HepG2 (cell line): ENCODE measurements around the gene MOSPD2. TPM values are rescaled to one million over a fixed set of nuclear protein-coding genes. Genes with fewer than 3 reads are reported as not detected.

Experiments used
- ATAC-seq: fragments of 200-7000 bp; cut with Tn5 transposase; 3 replicates; pipeline ENCODE4 v1.9.1; 2020; ENCODE audit warnings: mild to moderate bottlenecking, moderate library complexity
- BruUV-seq: library from RNA; stranded (reverse); fragments of 400-500 nt; replicated peaks from 2 replicates; lab custom pipeline; 2021; lab: Mats Ljungman, UMichigan
- CTCF ChIA-PET: fragments of 300-600 bp; formaldehyde crosslinking; extraction: SDS; loops from one replicate; lab custom pipeline; 2021; ENCODE audit warnings: low total read pairs, inconsistent platforms, low intra/inter-chr PET ratio; lab: Yijun Ruan, JAX
- POLR2A ChIA-PET: fragments of 350-600 bp; sonication (Branson Sonifier 250); formaldehyde crosslinking; loops from one replicate; lab custom pipeline; 2020; ENCODE audit warnings: antibody characterized with exemption, inconsistent platforms; lab: Yijun Ruan, JAX
- DNase-seq: peaks from one replicate; pipeline ENCODE4 v3.0.0-alpha.2; 2015; ENCODE audit warnings: low spot score
- FAIRE-seq: peaks from 3 replicates; lab custom pipeline; 2011; peaks lifted over from hg19 to GRCh38; lab: Jason Lieb, UNC
- H2AFZ ChIP-seq: one replicate; pipeline ENCODE4 v1.6.1; 2011; ENCODE audit warnings: low read length, inconsistent platforms
- H3K27ac ChIP-seq: fragments of 300-600 bp; 3 replicates; pipeline ENCODE4 v1.8.0; 2011; ENCODE audit warnings: mixed run types, mild to moderate bottlenecking, mixed read lengths, low read length, inconsistent platforms; ENCODE audit not compliant: insufficient read depth; ENCODE audit errors: extremely low read length
- H3K27me3 ChIP-seq, 2 experiments: fragments of 200-600 bp in 1 of 2; 2 replicates in 1 of 2; 3 replicates in 1 of 2; pipeline versions ENCODE4 v1.6.0 to v1.8.0; 2011; ENCODE audit warnings: low read length in 2 of 2, mild to moderate bottlenecking in 2 of 2, moderate library complexity in 2 of 2, inconsistent platforms in 1 of 2; ENCODE audit not compliant: insufficient read depth in 2 of 2, control insufficient read depth in 1 of 2
- H3K36me3 ChIP-seq, 2 experiments: fragments of 200-600 bp in 1 of 2; replicated peaks in 1 of 2; 2 replicates in 1 of 2; 3 replicates in 1 of 2; pipeline versions ENCODE4 v1.5.1 to v1.8.0; 2011; ENCODE audit warnings: low read length in 2 of 2, inconsistent platforms in 1 of 2; ENCODE audit not compliant: insufficient read depth in 2 of 2, control insufficient read depth in 1 of 2
- H3K4me1 ChIP-seq: 2 replicates; pipeline ENCODE4 v1.5.1; 2012; ENCODE audit warnings: low read length, inconsistent platforms; ENCODE audit not compliant: insufficient read depth
- H3K4me2 ChIP-seq: 2 replicates; pipeline ENCODE4 v1.6.0; 2011; ENCODE audit warnings: low read depth, low read length, inconsistent platforms
- H3K4me3 ChIP-seq, 3 experiments: fragments of 200-600 bp in 1 of 3; sonication (generic), shearing (Covaris generic) in 1 of 3; replicated peaks in 1 of 3; 2 replicates each; pipeline ENCODE4 v1.5.1; 2011 to 2016; ENCODE audit warnings: low read length in 3 of 3, inconsistent platforms in 2 of 3, low read depth in 2 of 3, mild to moderate bottlenecking in 2 of 3, control low read depth in 1 of 3, mixed read lengths in 1 of 3; ENCODE audit not compliant: insufficient read depth in 1 of 3
- H3K79me2 ChIP-seq: one replicate; pipeline ENCODE4 v1.6.1; 2011; ENCODE audit warnings: low read length, inconsistent platforms; ENCODE audit not compliant: insufficient read depth
- H3K9ac ChIP-seq: 2 replicates; pipeline ENCODE4 v1.6.0; 2011; ENCODE audit warnings: mild to moderate bottlenecking, low read depth, low read length, inconsistent platforms; ENCODE audit not compliant: insufficient read depth
- H3K9me3 ChIP-seq: 2 replicates; pipeline ENCODE4 v1.5.1; 2012; ENCODE audit warnings: mild to moderate bottlenecking, low read length
- H4K20me1 ChIP-seq: 2 replicates; pipeline ENCODE4 v1.6.0; 2011; ENCODE audit warnings: inconsistent platforms, mild to moderate bottlenecking, low read length, moderate library complexity; ENCODE audit not compliant: insufficient read depth
- JUND ChIP-seq: sonication (generic); formaldehyde crosslinking; IDR thresholded peaks from 2 replicates; pipeline ENCODE4 v1.8.0; 2022; ENCODE audit warnings: mild to moderate bottlenecking, missing genetic modification reagents
- KDM5A ChIP-seq: fragments of 200-600 bp; sonication (generic); IDR thresholded peaks from 2 replicates; pipeline ENCODE4 v1.7.0; 2018; ENCODE audit warnings: antibody characterized with exemption, mild to moderate bottlenecking, low read length, borderline replicate concordance
- NCOA5 ChIP-seq: sonication (generic); formaldehyde crosslinking; IDR thresholded peaks from 2 replicates; pipeline ENCODE4 v1.4.0; 2020; ENCODE audit warnings: missing genetic modification reagents
- NKX3-1 ChIP-seq: sonication (generic); formaldehyde crosslinking; IDR thresholded peaks from 2 replicates; pipeline ENCODE4 v1.5.0; 2020; ENCODE audit warnings: missing genetic modification reagents
- ZNF282 ChIP-seq: fragments of 450-650 bp; IDR thresholded peaks from 2 replicates; pipeline ENCODE4 v1.6.1; 2018; ENCODE audit not compliant: partially characterized antibody
- ZNF318 ChIP-seq: sonication (generic); formaldehyde crosslinking; IDR thresholded peaks from 2 replicates; pipeline ENCODE4 v1.4.0; 2020; ENCODE audit warnings: mild to moderate bottlenecking, missing genetic modification reagents
- WGBS: methylation state at CpG from one replicate; pipeline ENCODE4 v1.1.6; 2017; ENCODE audit warnings: low lambda C conversion rate; 5-methylcytosine and 5-hydroxymethylcytosine counted together
- in situ Hi-C: cut with HindIII; loops from 2 replicates; pipeline ENCODE4 v1.10.0; 2017; ENCODE audit warnings: low pct_unique_long_range_greater_than_20kb; ENCODE audit not compliant: extremely low pct_ligation_motif_present
- intact Hi-C: fragments of 100-400 bp; cut with micrococcal nuclease; formaldehyde crosslinking; loops from one replicate; pipeline ENCODE4 v1.10.0; 2022; ENCODE audit not compliant: unreplicated experiment
- polyA plus RNA-seq, 8 experiments: library from polyadenylated mRNA; depleted of rRNA in 3 of 8; stranded (reverse) in 7 of 8; unstranded in 1 of 8; fragments of >200 nt; fragmentation: Illumina TruSeq in 4 of 8; extraction: Trizol in 4 of 8; gene quantifications; 2 replicates each; pipeline versions ENCODE4 v1.2.1 to v1.2.3, GENCODE V29; 2011 to 2016; ENCODE audit warnings: low read depth in 4 of 8, missing spikeins in 1 of 8, mixed read lengths in 1 of 8; ENCODE audit not compliant: insufficient read depth in 1 of 8
- total RNA-seq, 5 experiments: library from RNA; depleted of rRNA; stranded (reverse); fragments of >200 nt; fragmentation: Illumina TruSeq; extraction: Trizol; gene quantifications; 2 replicates each; pipeline ENCODE4 v1.2.3, GENCODE V29; 2016; ENCODE audit warnings: low read depth in 1 of 5
- TF ChIP-seq, protein P1 (sequence below): sonication (generic); formaldehyde crosslinking; IDR thresholded peaks from 2 replicates; pipeline ENCODE4 v1.4.0; 2020; ENCODE audit warnings: missing genetic modification reagents
- TF ChIP-seq, protein P2 (sequence below): IDR thresholded peaks from 2 replicates; pipeline ENCODE4 v1.6.1; 2018; ENCODE audit warnings: missing genetic modification reagents, mild to moderate bottlenecking, missing compliant biosample characterization

MOSPD2 gene
- total and polyA plus RNA-seq, 2 of the 13 experiments (the other 11 are each of a cell fraction or from before 2014, with no cell fraction given) = 4.8 to 7.0 TPM

- Histone ChIP-seq H3K27ac (no peak overlapping the region), H2AFZ (no peak overlapping the region), H4K20me1 (no peaks in the 10 kb centered on the region), H3K9me3 (no peaks in the 10 kb centered on the region), H3K9ac (no peak overlapping the region), H3K4me3 (no peak overlapping the region), H3K27me3 (no peaks in the 10 kb centered on the region), H3K79me2 (no peaks in the 10 kb centered on the region), H3K4me2 (no peak overlapping the region), H3K4me1 (no peaks in the 10 kb centered on the region), H3K36me3 (no peaks in the 10 kb centered on the region)
- POLR2A ChIA-PET = no interaction called here
- CTCF ChIA-PET = no interaction called here
- intact Hi-C loops (no loop called here), in situ Hi-C loops (no loop called here)
- DNase-seq = no peak
- no peak for ATAC-seq
- no TSS peak for BruUV-seq
- 95% methylated on average over 4 of the region's 4 CpGs for WGBS
- FAIRE-seq = no peak
- TF ChIP-seq, protein P1, sequence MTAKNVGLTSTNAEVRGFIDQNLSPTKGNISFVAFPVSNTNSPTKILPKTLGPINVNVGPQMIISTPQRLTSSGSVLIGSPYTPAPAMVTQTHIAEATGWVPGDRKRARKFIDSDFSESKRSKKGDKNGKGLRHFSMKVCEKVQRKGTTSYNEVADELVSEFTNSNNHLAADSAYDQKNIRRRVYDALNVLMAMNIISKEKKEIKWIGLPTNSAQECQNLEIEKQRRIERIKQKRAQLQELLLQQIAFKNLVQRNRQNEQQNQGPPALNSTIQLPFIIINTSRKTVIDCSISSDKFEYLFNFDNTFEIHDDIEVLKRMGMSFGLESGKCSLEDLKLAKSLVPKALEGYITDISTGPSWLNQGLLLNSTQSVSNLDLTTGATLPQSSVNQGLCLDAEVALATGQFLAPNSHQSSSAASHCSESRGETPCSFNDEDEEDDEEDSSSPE (CRISPR knock-in tag) = no peak
- TF ChIP-seq NCOA5 (CRISPR knock-in tag) (no peak), NKX3-1 (CRISPR knock-in tag) (no peak)
These were observed 29.6 kb upstream of the MOSPD2 start for GRCh38 chrX:14843666-14844065.

DNA sequence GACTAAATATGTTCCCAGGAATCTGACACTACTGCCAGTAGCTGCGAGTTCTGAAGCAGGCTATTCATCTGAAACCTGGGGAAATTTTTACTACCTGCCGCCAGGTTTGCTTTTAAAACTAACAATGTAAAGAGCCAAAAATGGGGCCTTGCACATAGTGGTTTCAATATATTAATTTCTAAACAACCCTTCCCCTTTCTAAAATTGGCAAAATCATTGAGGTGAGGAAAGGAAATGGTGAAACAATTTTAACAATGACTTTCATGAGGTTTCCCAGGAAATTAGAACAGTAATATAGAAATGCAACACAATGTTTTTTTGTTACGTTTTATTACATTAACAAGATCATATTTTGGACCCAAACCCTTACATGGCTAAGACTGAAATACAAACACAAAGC, 21.7 kb upstream of the MOSPD2 start:
- no peak for FAIRE-seq
- intact Hi-C loops = no loop called here
- H3K36me3 ChIP-seq = no peaks in the 10 kb centered on the region
- no peaks in the 10 kb centered on the region for H3K4me1 ChIP-seq
- no peak overlapping the region for H3K9ac ChIP-seq
- no peak for ATAC-seq
- no peaks in the 10 kb centered on the region for H3K79me2 ChIP-seq
- no peaks in the 10 kb centered on the region for H4K20me1 ChIP-seq
- no peak for DNase-seq
- H3K9me3 ChIP-seq = no peaks in the 10 kb centered on the region
- no peak overlapping the region for H3K4me2 ChIP-seq
- POLR2A ChIA-PET = no interaction called here
- H3K27me3 ChIP-seq = no peaks in the 10 kb centered on the region
- 95% methylated on average over 3 of the region's 3 CpGs for WGBS
- H3K4me3 ChIP-seq = no peak overlapping the region
- H3K27ac ChIP-seq = no peak overlapping the region
- CTCF ChIA-PET = no interaction called here
- in situ Hi-C loops = no loop called here
- BruUV-seq = no TSS peak
- H2AFZ ChIP-seq = no peak overlapping the region
- TF ChIP-seq ZNF282 (no peak), ZNF318 (CRISPR knock-in tag) (no peak), KDM5A (no peak), JUND (no peak)
- TF ChIP-seq, protein P2, sequence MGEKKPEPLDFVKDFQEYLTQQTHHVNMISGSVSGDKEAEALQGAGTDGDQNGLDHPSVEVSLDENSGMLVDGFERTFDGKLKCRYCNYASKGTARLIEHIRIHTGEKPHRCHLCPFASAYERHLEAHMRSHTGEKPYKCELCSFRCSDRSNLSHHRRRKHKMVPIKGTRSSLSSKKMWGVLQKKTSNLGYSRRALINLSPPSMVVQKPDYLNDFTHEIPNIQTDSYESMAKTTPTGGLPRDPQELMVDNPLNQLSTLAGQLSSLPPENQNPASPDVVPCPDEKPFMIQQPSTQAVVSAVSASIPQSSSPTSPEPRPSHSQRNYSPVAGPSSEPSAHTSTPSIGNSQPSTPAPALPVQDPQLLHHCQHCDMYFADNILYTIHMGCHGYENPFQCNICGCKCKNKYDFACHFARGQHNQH = no peak
